Trophoblast cell (in vitro differentiated cells and primary cell): ENCODE data around the gene EHMT1.

Experiments used
- DNase-seq, 2 donors: peaks; one replicate each; pipeline ENCODE4 v3.0.0-alpha.2; 2016
- H2AFZ ChIP-seq: 2 replicates; pipeline ENCODE4 v1.6.1; 2013; ENCODE audit warnings: low read length, moderate library complexity, mild to moderate bottlenecking; ENCODE audit not compliant: insufficient read depth, poor library complexity
- H2AK5ac ChIP-seq: 2 replicates; pipeline ENCODE4 v1.6.1; 2013; ENCODE audit warnings: mild to moderate bottlenecking, low read length
- H2BK120ac ChIP-seq: 2 replicates; pipeline ENCODE4 v1.6.1; 2013; ENCODE audit warnings: low read length, mild to moderate bottlenecking, moderate library complexity; ENCODE audit not compliant: insufficient read depth, poor library complexity
- H2BK12ac ChIP-seq: 2 replicates; pipeline ENCODE4 v1.6.1; 2013; ENCODE audit warnings: mild to moderate bottlenecking, low read length, moderate library complexity
- H2BK5ac ChIP-seq: 2 replicates; pipeline ENCODE4 v1.6.1; 2013; ENCODE audit warnings: low read length, low read depth, moderate library complexity, mild to moderate bottlenecking; ENCODE audit not compliant: poor library complexity
- H3K14ac ChIP-seq: 2 replicates; pipeline ENCODE4 v1.6.1; 2013; ENCODE audit warnings: mild to moderate bottlenecking, low read length
- H3K18ac ChIP-seq: 2 replicates; pipeline ENCODE4 v1.6.1; 2013; ENCODE audit warnings: mild to moderate bottlenecking, low read length
- H3K23ac ChIP-seq: 2 replicates; pipeline ENCODE4 v1.6.1; 2013; ENCODE audit warnings: low read length
- H3K27ac ChIP-seq: 2 replicates; pipeline ENCODE4 v1.5.1; 2013; ENCODE audit warnings: low read depth, mild to moderate bottlenecking, inconsistent platforms, low read length, moderate library complexity
- H3K27me3 ChIP-seq: 2 replicates; pipeline ENCODE4 v1.6.1; 2013; ENCODE audit warnings: inconsistent platforms, mild to moderate bottlenecking, low read length, moderate library complexity; ENCODE audit not compliant: insufficient read depth
- H3K36me3 ChIP-seq, 2 experiments: 1 replicate in 1 of 2; 2 replicates in 1 of 2; pipeline ENCODE4 v1.6.1; 2013; ENCODE audit warnings: low read length in 2 of 2, mild to moderate bottlenecking in 2 of 2, moderate library complexity in 1 of 2; ENCODE audit not compliant: insufficient read depth in 2 of 2, control insufficient read depth in 1 of 2
- H3K4ac ChIP-seq: 2 replicates; pipeline ENCODE4 v1.6.1; 2013; ENCODE audit warnings: low read depth, mild to moderate bottlenecking, low read length, moderate library complexity
- H3K4me1 ChIP-seq, 2 experiments: 1 replicate in 1 of 2; 2 replicates in 1 of 2; pipeline ENCODE4 v1.6.1; 2013; ENCODE audit warnings: low read length in 2 of 2, mild to moderate bottlenecking in 2 of 2, moderate library complexity in 1 of 2; ENCODE audit not compliant: insufficient read depth in 2 of 2, control insufficient read depth in 1 of 2
- H3K4me2 ChIP-seq: 2 replicates; pipeline ENCODE4 v1.6.1; 2013; ENCODE audit warnings: inconsistent platforms, mild to moderate bottlenecking, low read length, moderate library complexity
- H3K4me3 ChIP-seq: 2 replicates; pipeline ENCODE4 v1.5.1; 2013; ENCODE audit warnings: mild to moderate bottlenecking, low read depth, low read length, inconsistent platforms
- H3K79me1 ChIP-seq: one replicate; pipeline ENCODE4 v1.6.1; 2013; ENCODE audit warnings: low read length
- H3K79me2 ChIP-seq: 2 replicates; pipeline ENCODE4 v1.6.1; 2013; ENCODE audit warnings: low read length, mild to moderate bottlenecking; ENCODE audit not compliant: control insufficient read depth, insufficient read depth, poor library complexity
- H3K9ac ChIP-seq: 2 replicates; pipeline ENCODE4 v1.6.1; 2013; ENCODE audit warnings: mild to moderate bottlenecking, low read length
- H3K9me3 ChIP-seq: 2 replicates; pipeline ENCODE4 v1.6.1; 2013; ENCODE audit warnings: low read depth, mild to moderate bottlenecking, control low read depth, inconsistent platforms, low read length; ENCODE audit not compliant: insufficient read depth
- H4K12ac ChIP-seq: 2 replicates; pipeline ENCODE4 v1.6.1; 2013; ENCODE audit warnings: low read depth, mild to moderate bottlenecking, low read length, moderate library complexity
- H4K8ac ChIP-seq: 2 replicates; pipeline ENCODE4 v1.6.1; 2013; ENCODE audit warnings: low read depth, mild to moderate bottlenecking, low read length, moderate library complexity
- H4K91ac ChIP-seq: one replicate; pipeline ENCODE4 v1.6.1; 2013; ENCODE audit warnings: low read depth, mild to moderate bottlenecking, low read length, moderate library complexity
- WGBS: extraction: QIAGEN DNeasy Blood & Tissue Kit; methylation state at CpG from one replicate; pipeline ENCODE4 v1.1.7; 2013; ENCODE audit warnings: missing lambda C conversion rate; ENCODE audit not compliant: insufficient read length, insufficient coverage; ENCODE audit errors: extremely low coverage; 5-methylcytosine and 5-hydroxymethylcytosine counted together

EHMT1 gene

GRCh38 chr9:137785704-137786161, 166.9 kb downstream of the EHMT1 start:
- no peaks in the 10 kb centered on the region for H3K27me3 ChIP-seq
- H3K9me3 ChIP-seq: peaks cover 2% of the 10 kb centered on the region
- H3K4me2 ChIP-seq: no peak overlapping the region
- no peaks in the 10 kb centered on the region for H3K79me2 ChIP-seq
- H3K14ac ChIP-seq: no peak overlapping the region
- H3K4me1 ChIP-seq: peaks cover 9 to 12% of the 10 kb centered on the region in 2 experiments
- H3K27ac ChIP-seq: no peak overlapping the region
- no peak overlapping the region for H3K23ac ChIP-seq
- no CpG with 5 or more reads among the region's 16 CpGs for WGBS
- H3K36me3 ChIP-seq: peaks cover 36 to 52% of the 10 kb centered on the region in 2 experiments
- no peak overlapping the region for H3K4ac ChIP-seq
- no peak overlapping the region for H2AK5ac ChIP-seq
- H3K79me1 ChIP-seq: no peaks in the 10 kb centered on the region
- H4K91ac ChIP-seq: no peak overlapping the region
- H2AFZ ChIP-seq: no peak overlapping the region
- no peak overlapping the region for H4K8ac ChIP-seq
- no peak overlapping the region for H2BK12ac ChIP-seq
- H4K12ac ChIP-seq: no peak overlapping the region
- no peak overlapping the region for H3K9ac ChIP-seq
- DNase-seq: peak in 1 of 2 donors; percentile 18
- H2BK5ac ChIP-seq: no peak overlapping the region
- H2BK120ac ChIP-seq: no peak overlapping the region
- H3K18ac ChIP-seq: no peak overlapping the region
- H3K4me3 ChIP-seq: no peak overlapping the region

GRCh38 chr9:137786511-137786920, 167.7 kb downstream of the EHMT1 start:
- H4K91ac ChIP-seq: no peak overlapping the region
- H3K4me3 ChIP-seq: no peak overlapping the region
- no CpG with 5 or more reads among the region's 19 CpGs for WGBS
- H3K9me3 ChIP-seq: peaks cover 2% of the 10 kb centered on the region
- H3K14ac ChIP-seq: no peak overlapping the region
- no peak overlapping the region for H2AFZ ChIP-seq
- no peaks in the 10 kb centered on the region for H3K79me2 ChIP-seq
- H3K9ac ChIP-seq: no peak overlapping the region
- no peaks in the 10 kb centered on the region for H3K27me3 ChIP-seq
- H2BK5ac ChIP-seq: no peak overlapping the region
- no peak overlapping the region for H2BK12ac ChIP-seq
- no peak overlapping the region for H3K27ac ChIP-seq
- H3K4me1 ChIP-seq: peaks cover 9 to 12% of the 10 kb centered on the region in 2 experiments
- H3K79me1 ChIP-seq: no peaks in the 10 kb centered on the region
- DNase-seq: no peak
- H4K12ac ChIP-seq: no peak overlapping the region
- no peak overlapping the region for H3K18ac ChIP-seq
- peaks cover 37 to 53% of the 10 kb centered on the region in 2 experiments for H3K36me3 ChIP-seq
- no peak overlapping the region for H3K4me2 ChIP-seq
- H2AK5ac ChIP-seq: no peak overlapping the region
- no peak overlapping the region for H4K8ac ChIP-seq
- H3K23ac ChIP-seq: no peak overlapping the region
- no peak overlapping the region for H2BK120ac ChIP-seq
- no peak overlapping the region for H3K4ac ChIP-seq

- Histone ChIP-seq H3K79me2 (no peaks in the 10 kb centered on the region), H3K4me1 (peaks cover 9 to 12% of the 10 kb centered on the region in 2 experiments), H3K4me2 (no peak overlapping the region), H2BK120ac (no peak overlapping the region), H3K36me3 (peaks cover 30 to 49% of the 10 kb centered on the region in 2 experiments), H3K4ac (no peak overlapping the region), H2BK12ac (no peak overlapping the region), H2BK5ac (no peak overlapping the region), H2AK5ac (no peak overlapping the region), H3K9ac (no peak overlapping the region), H3K23ac (no peak overlapping the region), H3K27ac (no peak overlapping the region), H4K12ac (no peak overlapping the region), H3K79me1 (no peaks in the 10 kb centered on the region), H3K4me3 (no peak overlapping the region), H3K27me3 (no peaks in the 10 kb centered on the region), H3K14ac (no peak overlapping the region), H4K91ac (no peak overlapping the region), H3K18ac (no peak overlapping the region), H4K8ac (no peak overlapping the region), H3K9me3 (peaks cover 2% of the 10 kb centered on the region), H2AFZ (no peak overlapping the region)
- DNase-seq: no peak
- WGBS: no CpG with 5 or more reads among the region's 15 CpGs
Observed at GRCh38 chr9:137787381-137787780, 168.6 kb downstream of the EHMT1 start.

GRCh38 chr9:137787786-137788505, 169.1 kb downstream of the EHMT1 start:
- Histone ChIP-seq H3K36me3 (peaks cover 26 to 46% of the 10 kb centered on the region in 2 experiments), H3K79me2 (no peaks in the 10 kb centered on the region), H3K18ac (no peak overlapping the region), H2BK120ac (no peak overlapping the region), H2BK12ac (no peak overlapping the region), H3K14ac (no peak overlapping the region), H3K4me3 (no peak overlapping the region), H2AFZ (no peak overlapping the region), H3K27ac (no peak overlapping the region), H3K4me1 (peaks cover 9 to 12% of the 10 kb centered on the region in 2 experiments), H3K23ac (no peak overlapping the region), H3K4ac (no peak overlapping the region), H3K79me1 (no peaks in the 10 kb centered on the region), H2AK5ac (no peak overlapping the region), H3K4me2 (no peak overlapping the region), H3K9ac (no peak overlapping the region), H4K12ac (no peak overlapping the region), H4K91ac (no peak overlapping the region), H3K9me3 (peaks cover 2% of the 10 kb centered on the region), H4K8ac (no peak overlapping the region), H3K27me3 (no peaks in the 10 kb centered on the region), H2BK5ac (no peak overlapping the region)
- no peak for DNase-seq
- WGBS: no CpG with 5 or more reads among the region's 18 CpGs
